OCI-LY3 (cell line): ENCODE results near the gene MTA1.

Experiments used
- H2AFZ ChIP-seq: fragments of 200-600, 300-600 bp; shearing (Covaris generic); 2 replicates; pipeline ENCODE4 v1.6.0; 2014; ENCODE audit warnings: antibody characterized with exemption, low read depth, low read length
- H3K27ac ChIP-seq: fragments of 200-600, 300-600 bp; sonication (generic); 2 replicates; pipeline ENCODE4 v1.5.1; 2014; ENCODE audit warnings: mild to moderate bottlenecking, low read length, moderate library complexity, mixed read lengths
- H3K27me3 ChIP-seq: fragments of 200-600, 300-600 bp; sonication (generic); 2 replicates; pipeline ENCODE4 v1.6.1; 2014; ENCODE audit warnings: low read depth, low read length, mixed read lengths
- H3K36me3 ChIP-seq: fragments of 200-600, 300-600 bp; sonication (generic); replicated peaks from 2 replicates; pipeline ENCODE3; 2014; ENCODE audit warnings: low read depth, low read length, mixed read lengths
- H3K4me1 ChIP-seq: fragments of 300-600, 200-600 bp; sonication (generic); 2 replicates; pipeline ENCODE4 v1.6.1; 2014; ENCODE audit warnings: low read length, mixed read lengths
- H3K4me2 ChIP-seq: fragments of 200-600, 300-600 bp; sonication (generic); 2 replicates; pipeline ENCODE4 v1.6.1; 2014; ENCODE audit warnings: low read length, mixed read lengths
- H3K4me3 ChIP-seq: fragments of 300-600, 200-600 bp; sonication (generic); 2 replicates; pipeline ENCODE4 v1.5.1; 2014; ENCODE audit warnings: antibody characterized with exemption, mild to moderate bottlenecking, low read length, moderate library complexity
- H3K79me2 ChIP-seq: fragments of 300-600, 200-600 bp; shearing (Covaris generic); 2 replicates; pipeline ENCODE4 v1.6.1; 2014; ENCODE audit warnings: mild to moderate bottlenecking, low read length, mixed read lengths
- H3K9ac ChIP-seq: fragments of 300-600, 200-600 bp; shearing (Covaris generic); 2 replicates; pipeline ENCODE4 v1.6.0; 2014; ENCODE audit warnings: mild to moderate bottlenecking, low read length, moderate library complexity
- H3K9me3 ChIP-seq: fragments of 200-600, 300-600 bp; shearing (Covaris generic); 2 replicates; pipeline ENCODE4 v1.6.1; 2014; ENCODE audit warnings: low read length, mixed read lengths; ENCODE audit not compliant: insufficient read depth
- H4K20me1 ChIP-seq: fragments of 200-600, 300-600 bp; sonication (generic); 2 replicates; pipeline ENCODE4 v1.6.1; 2016; ENCODE audit warnings: low read length, mixed read lengths; ENCODE audit not compliant: insufficient read depth
- EZH2phosphoT487 ChIP-seq: fragments of 200-600 bp; shearing (Covaris generic); IDR thresholded peaks from 2 replicates; pipeline ENCODE4 v1.6.1; 2018; ENCODE audit warnings: antibody characterized with exemption, mixed run types, low read depth
- TF ChIP-seq, protein P1 (sequence below): fragments of 200-600, 300-600 bp; sonication (generic); IDR thresholded peaks from 2 replicates; pipeline ENCODE4 v1.5.1; 2014; ENCODE audit warnings: antibody characterized with exemption, low read length, low read depth

Gene MTA1

GRCh38 chr14:105473033-105473676 is 53.5 kb downstream of the MTA1 start:
- no peak overlapping the region for H2AFZ ChIP-seq
- TF ChIP-seq, protein P1, sequence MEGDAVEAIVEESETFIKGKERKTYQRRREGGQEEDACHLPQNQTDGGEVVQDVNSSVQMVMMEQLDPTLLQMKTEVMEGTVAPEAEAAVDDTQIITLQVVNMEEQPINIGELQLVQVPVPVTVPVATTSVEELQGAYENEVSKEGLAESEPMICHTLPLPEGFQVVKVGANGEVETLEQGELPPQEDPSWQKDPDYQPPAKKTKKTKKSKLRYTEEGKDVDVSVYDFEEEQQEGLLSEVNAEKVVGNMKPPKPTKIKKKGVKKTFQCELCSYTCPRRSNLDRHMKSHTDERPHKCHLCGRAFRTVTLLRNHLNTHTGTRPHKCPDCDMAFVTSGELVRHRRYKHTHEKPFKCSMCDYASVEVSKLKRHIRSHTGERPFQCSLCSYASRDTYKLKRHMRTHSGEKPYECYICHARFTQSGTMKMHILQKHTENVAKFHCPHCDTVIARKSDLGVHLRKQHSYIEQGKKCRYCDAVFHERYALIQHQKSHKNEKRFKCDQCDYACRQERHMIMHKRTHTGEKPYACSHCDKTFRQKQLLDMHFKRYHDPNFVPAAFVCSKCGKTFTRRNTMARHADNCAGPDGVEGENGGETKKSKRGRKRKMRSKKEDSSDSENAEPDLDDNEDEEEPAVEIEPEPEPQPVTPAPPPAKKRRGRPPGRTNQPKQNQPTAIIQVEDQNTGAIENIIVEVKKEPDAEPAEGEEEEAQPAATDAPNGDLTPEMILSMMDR = no peak
- no peak for TF ChIP-seq EZH2phosphoT487
- no peaks in the 10 kb centered on the region for H3K9me3 ChIP-seq
- peaks cover 5% of the 10 kb centered on the region for H3K27me3 ChIP-seq
- peak overlapping the region; percentile 86 for H3K4me2 ChIP-seq
- no peak overlapping the region for H3K27ac ChIP-seq
- H3K4me1 ChIP-seq = peaks cover 4% of the 10 kb centered on the region; the same call in 1 of the 2 replicates
- H3K9ac ChIP-seq = no peak overlapping the region
- no peaks in the 10 kb centered on the region for H3K36me3 ChIP-seq
- peak overlapping the region; percentile 77; the same call in 1 of the 2 replicates for H3K4me3 ChIP-seq
- no peaks in the 10 kb centered on the region for H4K20me1 ChIP-seq
- H3K79me2 ChIP-seq = no peaks in the 10 kb centered on the region

DNA sequence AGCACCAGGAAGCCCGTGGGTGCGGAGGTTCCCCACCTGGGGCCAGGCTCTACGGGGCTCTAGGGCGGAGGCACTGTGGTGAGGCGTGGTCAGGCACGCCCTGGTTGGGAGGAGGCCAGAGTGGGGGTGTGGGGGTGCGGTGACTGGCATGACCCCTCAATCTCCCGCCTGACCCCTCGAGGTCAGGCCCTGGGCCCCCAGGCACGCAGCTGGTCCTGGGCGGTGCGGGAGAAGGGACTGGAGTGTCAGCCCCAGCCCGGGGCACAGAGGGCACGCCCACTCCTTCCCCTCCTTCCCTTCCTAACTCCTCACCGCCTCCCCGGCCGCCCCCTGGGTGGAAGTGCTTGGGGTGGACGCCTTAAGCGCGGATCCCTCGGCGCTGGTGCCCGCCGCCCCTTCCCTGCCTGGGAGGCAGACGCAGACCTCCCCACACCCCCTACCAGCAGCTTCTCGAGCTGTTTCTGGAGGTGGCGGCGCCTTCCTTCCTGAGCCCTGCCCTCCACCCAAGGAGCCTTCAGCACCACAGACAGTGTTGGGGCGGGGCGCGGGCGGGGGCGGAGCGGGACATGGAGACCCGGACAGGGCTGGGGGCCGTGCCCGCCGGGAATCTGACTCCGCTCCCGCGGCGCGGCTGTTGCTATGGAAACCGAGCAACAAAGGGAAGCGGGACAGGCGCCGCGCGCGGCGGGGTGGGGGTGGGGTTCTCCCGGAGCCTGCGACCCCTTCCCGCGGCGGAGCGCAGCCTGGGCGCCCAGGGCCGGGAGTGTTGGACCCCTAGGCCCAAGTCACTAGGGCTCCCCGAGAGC is 54.3 kb downstream of the MTA1 start:
- Histone ChIP-seq H3K36me3 (no peaks in the 10 kb centered on the region), H3K27me3 (peaks cover 7% of the 10 kb centered on the region), H3K27ac (no peak overlapping the region), H3K4me2 (peak overlapping the region; percentile 86), H4K20me1 (no peaks in the 10 kb centered on the region), H3K9ac (no peak overlapping the region), H2AFZ (no peak overlapping the region), H3K79me2 (no peaks in the 10 kb centered on the region), H3K4me1 (peaks cover 4% of the 10 kb centered on the region; the same call in 1 of the 2 replicates), H3K9me3 (no peaks in the 10 kb centered on the region), H3K4me3 (peak overlapping the region; percentile 77)
- TF ChIP-seq, protein P1 = no peak

GRCh38 chr14:105474483-105475268 is 55.0 kb downstream of the MTA1 start, which contains the start of gene CRIP2:
TSS of gene CRIP2 (plus strand) at chr14:105474821. CDS start at chr14:105474863, 42 bp downstream.
- Histone ChIP-seq H3K27ac (no peak within 1 kb of the TSS), H3K4me3 (peak within 1 kb of the TSS; percentile 77), H3K9ac (no peak within 1 kb of the TSS), H3K4me2 (peak within 1 kb of the TSS; percentile 86), H3K9me3 (no peaks in the 10 kb centered on the region), H3K27me3 (peaks cover 11% of the 10 kb centered on the region), H3K79me2 (no peaks in the 10 kb centered on the region), H3K4me1 (peaks cover 4% of the 10 kb centered on the region; the same call in 1 of the 2 replicates), H2AFZ (no peak within 1 kb of the TSS), H3K36me3 (no peaks in the 10 kb centered on the region), H4K20me1 (no peaks in the 10 kb centered on the region)
- TF ChIP-seq, protein P1 = no peak
- TF ChIP-seq EZH2phosphoT487 = no peak
